ENCODE measurements around the gene ARHGAP28.

DNA sequence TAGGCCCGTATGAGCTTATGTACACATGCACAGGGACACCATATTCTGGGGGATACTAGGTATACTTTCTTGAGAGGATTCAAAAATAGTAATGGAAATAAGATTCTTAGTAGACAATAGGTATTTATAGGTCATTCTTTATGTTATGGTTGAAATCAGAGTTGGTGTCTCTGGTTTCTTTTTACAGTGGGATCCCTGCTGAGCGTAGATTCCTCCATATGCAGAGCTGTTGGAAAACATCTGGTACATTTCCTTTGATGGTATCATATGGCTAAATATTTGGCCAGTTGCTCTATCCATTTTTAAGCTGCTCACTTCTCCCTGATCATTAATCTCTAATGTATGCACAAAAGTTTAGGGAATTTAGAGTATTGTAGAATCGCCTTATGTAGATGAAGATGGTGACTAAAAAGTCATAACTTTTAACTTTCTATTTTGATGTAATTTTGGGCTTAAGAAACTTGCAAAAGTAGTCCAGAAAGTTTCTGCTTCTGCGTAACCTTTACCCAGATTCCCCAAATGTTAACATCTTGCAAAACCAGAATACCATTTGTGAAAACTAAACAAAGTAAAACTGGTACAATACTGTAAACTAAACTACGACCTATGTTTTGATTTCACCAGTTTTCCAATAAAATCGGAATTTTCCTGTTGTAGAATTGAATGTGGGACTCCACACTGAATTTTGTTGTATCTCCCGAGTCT, 5.4 kb downstream of the ARHGAP28 start:
- TF ChIP-seq POLR2A (IDR thresholded peaks at IDR 0.05), result no peak
- TF ChIP-seq, protein P1, sequence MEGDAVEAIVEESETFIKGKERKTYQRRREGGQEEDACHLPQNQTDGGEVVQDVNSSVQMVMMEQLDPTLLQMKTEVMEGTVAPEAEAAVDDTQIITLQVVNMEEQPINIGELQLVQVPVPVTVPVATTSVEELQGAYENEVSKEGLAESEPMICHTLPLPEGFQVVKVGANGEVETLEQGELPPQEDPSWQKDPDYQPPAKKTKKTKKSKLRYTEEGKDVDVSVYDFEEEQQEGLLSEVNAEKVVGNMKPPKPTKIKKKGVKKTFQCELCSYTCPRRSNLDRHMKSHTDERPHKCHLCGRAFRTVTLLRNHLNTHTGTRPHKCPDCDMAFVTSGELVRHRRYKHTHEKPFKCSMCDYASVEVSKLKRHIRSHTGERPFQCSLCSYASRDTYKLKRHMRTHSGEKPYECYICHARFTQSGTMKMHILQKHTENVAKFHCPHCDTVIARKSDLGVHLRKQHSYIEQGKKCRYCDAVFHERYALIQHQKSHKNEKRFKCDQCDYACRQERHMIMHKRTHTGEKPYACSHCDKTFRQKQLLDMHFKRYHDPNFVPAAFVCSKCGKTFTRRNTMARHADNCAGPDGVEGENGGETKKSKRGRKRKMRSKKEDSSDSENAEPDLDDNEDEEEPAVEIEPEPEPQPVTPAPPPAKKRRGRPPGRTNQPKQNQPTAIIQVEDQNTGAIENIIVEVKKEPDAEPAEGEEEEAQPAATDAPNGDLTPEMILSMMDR (IDR thresholded peaks at IDR 0.05), result no peak

Measured in right lobe of liver (tissue), 4 donors.